ENCODE measurements around the gene ZNF552.
"Not testable (repeated sequence)": the region's sequence is repeated elsewhere in the genome, so short reads cannot be mapped to it uniquely, and the experiment has no call there.

ZNF552 gene

GRCh38 chr19:57817976-57818375, 3.3 kb upstream of the ZNF552 start:
- DNase-seq = no peak

GRCh38 chr19:57816652-57817051, 1.9 kb upstream of the ZNF552 start:
- no peak for DNase-seq

GRCh38 chr19:57815247-57816075, 748 bp upstream of the ZNF552 start:
- no peak for DNase-seq

- no peak for DNase-seq
These were observed 701 bp downstream of the ZNF552 start for GRCh38 chr19:57813919-57814504.

- not testable (repeated sequence) for DNase-seq
These were observed 1.5 kb downstream of the ZNF552 start for GRCh38 chr19:57812975-57813820.

- no peak for DNase-seq
These were observed 2.5 kb downstream of the ZNF552 start for GRCh38 chr19:57812226-57812625.

DNA sequence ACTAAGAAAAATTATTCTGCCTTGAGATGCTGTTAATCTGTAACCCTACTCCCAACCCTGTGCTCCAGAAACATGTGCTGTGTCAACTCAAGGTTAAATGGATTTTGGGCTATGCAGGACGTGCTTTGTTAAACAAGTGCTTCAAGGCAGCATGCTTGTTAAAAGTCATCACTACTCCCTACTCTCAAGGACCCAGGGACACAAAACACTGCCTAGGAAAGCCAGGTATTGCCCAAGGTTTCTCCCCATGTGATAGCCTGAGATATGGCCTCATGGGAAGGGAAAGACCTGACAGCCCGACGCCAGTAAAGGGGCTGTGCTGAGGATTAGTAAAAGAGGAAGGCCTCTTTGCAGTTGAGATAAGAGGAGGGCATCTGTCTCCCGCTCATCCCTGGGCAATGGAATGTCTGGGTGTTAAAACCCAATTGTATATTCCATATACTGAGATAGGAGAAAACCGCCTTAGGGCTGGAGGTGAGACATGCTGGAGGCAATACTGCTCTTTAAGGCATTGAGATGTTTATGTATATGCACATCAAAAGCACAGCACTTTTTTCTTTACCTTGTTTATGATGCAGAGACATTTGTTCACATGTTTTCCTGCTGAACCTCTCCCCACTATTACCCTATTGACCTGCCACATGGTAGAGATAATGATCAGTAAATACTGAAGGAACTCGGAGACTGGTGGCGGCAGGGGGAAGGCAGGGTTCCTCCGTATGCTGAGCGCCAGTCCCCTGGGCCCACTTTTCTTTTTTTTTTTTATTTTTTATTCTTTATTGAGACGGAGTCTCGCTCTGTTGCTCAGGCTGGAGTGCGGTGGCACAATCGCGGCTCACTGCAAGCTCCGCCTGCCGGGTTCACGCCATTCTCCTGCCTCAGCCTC, 4.1 kb downstream of the ZNF552 start:
- DNase-seq = not testable (repeated sequence)

DNA sequence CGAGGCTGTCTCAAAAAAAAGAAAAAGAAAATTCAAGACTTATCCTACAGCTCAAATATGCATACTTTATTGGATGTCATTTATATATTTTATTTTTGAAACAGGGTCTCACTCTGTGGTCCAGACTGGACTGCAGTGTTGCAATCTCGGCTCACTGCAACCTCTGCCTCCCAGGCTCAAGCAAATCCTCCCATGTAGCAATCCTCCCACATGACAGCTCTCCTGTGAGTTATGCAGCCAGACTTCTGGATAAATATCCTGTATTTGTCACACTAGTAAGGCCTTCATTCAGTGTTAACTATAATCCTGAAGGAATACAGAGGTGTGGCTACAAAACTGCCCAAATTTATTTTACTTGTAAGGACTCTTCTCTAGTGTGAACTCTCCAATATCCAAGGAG, 7.2 kb downstream of the ZNF552 start:
- no peak for DNase-seq

GRCh38 chr19:57803594-57804325, 11.0 kb downstream of the ZNF552 start:
- DNase-seq = peak; percentile 22

GRCh38 chr19:57803265-57803593, 11.5 kb downstream of the ZNF552 start:
- DNase-seq = no peak

DNA sequence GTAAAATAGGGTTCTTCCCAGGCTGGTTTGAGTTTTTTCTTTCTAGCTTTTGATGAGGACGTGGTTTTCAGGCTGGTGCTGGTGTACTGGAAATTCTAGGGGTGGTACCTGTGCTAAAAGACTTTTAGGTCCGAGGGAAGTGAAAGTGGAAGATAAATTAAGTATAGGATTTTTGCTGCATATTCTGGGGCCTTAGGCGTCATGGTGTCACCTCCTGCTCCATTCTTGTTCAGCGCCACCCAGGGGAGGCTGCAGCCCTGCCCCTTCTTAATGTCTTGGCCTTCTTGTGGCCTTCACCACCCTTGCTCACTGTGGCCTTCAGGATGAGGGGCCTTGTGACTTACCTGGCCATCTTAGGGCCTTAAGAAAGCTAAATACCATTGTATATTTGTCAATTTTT, 12.4 kb downstream of the ZNF552 start:
- no peak for DNase-seq

DNA sequence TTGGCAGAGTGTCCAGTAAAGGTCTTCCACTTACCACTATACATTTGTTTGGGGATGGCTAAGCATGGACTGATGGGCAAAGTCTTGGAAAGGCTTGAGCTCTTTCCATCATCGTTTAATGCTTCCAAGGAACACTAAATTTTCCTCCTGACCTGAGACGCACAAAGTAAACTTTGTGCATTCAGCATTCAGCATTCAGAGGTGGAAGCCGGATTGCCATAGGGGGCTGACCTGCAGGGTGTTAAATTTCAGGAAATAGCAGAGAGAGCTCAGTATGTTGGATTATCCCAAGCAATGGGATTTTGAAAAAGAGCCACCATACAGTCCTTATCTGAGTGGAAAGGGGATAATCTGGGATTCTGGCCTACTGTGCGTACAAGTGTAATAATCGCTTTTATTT, 14.0 kb downstream of the ZNF552 start:
- no peak for DNase-seq

GRCh38 chr19:57796580-57796979, 18.1 kb downstream of the ZNF552 start:
- not testable (repeated sequence) for DNase-seq

GRCh38 chr19:57789288-57789687, 25.4 kb downstream of the ZNF552 start:
- no peak for DNase-seq

DNA sequence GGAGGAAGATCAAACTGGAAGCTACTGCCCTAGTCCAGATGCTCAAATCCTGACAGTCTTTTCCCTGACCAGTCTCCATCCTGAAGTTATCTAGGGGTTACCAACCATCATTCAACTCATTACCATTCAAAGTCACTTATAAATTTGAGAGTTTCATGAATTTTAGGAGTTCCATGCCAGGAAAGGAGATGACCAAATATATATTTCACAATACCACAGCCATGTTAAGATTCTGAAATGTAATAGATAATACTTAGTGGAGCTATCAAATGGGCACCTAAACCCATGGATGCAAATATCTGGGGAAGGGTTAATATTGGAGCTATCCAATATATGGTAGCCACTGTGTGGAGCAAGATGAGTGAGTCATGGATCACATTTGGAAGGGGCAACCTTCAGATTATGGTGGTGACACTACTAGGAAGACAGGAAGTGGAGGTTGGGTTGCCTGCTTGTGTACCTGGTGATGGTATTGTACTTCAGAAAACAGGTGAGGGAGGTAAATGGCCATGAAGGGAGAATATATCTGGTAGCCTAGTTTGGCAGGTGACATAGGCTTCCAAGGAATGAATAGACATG, 26.5 kb downstream of the ZNF552 start:
- DNase-seq = no peak

GRCh38 chr19:57786906-57787305, 27.8 kb downstream of the ZNF552 start:
- no peak for DNase-seq

DNA sequence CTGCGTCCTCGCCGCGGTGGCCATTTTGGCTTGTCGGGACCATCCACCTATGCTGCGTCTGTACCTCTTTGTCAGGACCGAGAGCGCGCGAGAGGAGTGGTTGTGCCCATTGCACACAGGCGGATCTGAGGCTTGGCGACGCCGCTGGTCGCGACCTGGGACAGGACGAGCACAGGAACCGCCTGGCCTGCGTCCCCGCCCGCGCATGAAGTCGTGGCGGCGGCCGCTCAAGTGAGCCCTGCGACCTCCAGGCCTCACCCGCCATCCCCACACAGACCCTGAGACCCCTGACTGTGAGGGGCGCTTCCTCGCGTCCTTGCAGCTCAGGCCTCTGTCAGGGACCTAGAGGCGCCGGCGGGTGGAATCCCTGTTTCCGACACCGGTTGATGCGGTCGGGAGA, 28.4 kb downstream of the ZNF552 start:
- no peak for DNase-seq

DNA sequence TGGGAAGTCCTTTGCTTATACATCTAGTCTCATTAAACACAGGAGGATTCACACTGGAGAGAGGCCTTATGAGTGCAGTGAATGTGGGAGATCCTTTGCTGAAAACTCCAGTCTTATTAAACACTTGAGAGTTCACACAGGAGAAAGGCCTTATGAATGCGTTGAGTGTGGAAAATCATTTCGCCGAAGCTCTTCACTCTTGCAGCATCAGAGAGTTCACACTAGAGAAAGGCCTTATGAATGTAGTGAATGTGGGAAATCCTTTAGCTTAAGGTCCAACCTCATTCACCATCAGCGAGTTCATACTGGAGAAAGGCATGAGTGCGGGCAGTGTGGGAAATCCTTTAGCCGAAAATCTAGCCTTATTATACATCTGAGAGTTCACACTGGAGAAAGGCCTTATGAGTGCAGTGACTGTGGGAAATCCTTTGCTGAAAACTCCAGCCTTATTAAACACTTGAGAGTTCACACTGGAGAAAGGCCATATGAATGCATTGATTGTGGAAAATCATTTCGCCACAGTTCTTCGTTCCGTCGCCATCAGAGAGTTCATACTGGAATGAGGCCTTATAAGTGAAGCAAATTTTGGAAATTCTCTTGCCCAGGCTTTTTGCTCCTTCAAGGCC, 35.4 kb downstream of the ZNF552 start:
- no peak for DNase-seq

DNA sequence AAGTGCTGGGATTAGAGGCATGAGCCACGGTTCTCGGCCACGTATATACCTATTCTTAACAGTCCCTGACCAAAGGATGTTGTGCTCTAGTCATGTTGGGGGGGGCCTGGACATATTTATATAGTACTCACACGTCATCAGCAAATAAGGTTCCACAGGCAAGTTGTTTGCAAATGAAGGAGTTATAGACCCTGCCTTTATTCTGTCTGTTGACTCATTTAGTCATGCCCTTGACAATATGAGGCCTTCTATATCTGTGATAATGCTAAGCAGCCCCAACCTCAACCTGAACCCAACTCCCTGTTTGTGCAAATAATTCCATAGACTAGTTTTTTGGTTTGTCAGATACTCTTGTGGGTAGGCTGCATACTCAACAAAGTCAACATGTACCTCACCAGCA, 36.4 kb downstream of the ZNF552 start:
- DNase-seq = no peak

DNA sequence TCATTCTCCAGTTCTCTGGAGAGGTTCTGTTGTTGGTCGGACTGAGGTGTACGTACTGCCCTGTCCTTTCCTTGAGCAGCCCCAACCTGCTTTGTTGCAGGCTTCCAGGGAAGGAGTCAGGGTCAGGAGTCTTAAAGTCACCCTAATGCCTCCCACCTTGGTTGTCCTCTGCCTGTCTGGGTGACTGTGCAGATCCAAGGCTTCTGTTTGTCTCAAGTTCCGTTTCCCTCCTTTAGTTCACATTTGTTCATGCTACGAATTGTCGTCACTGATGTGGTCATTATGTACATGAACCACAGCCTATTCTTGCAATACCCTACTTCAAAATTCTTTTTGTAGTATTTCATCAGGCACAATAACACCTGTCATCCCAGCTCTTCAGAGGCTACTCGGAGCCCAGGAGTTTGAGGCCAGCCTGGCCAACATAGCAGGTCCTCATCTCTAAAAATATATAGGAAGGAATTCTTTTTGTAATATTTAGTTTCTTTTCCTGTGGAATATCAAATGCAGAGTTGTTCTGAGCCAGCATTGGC, 37.9 kb downstream of the ZNF552 start:
- DNase-seq = no peak

GRCh38 chr19:57773488-57773887, 41.2 kb downstream of the ZNF552 start:
- DNase-seq = no peak
